H1 (cell line): ENCODE data around the gene CTPS2.

ENCODE experiments used
- BACH1 ChIP-seq: IDR thresholded peaks from 2 replicates; pipeline ENCODE4 v1.6.1; 2012; ENCODE audit warnings: low read length, improper control_type of control experiment
- CBX5 ChIP-seq: fragments of 300-800, 300-1000 bp; sonication (generic); IDR thresholded peaks from 2 replicates; pipeline ENCODE4 v1.7.1; 2016; ENCODE audit warnings: antibody characterized with exemption, low read length, low read depth
- EZH2 ChIP-seq: fragments of 200-600 bp; sonication (generic); IDR thresholded peaks from 2 replicates; pipeline ENCODE4 v1.7.1; 2012; ENCODE audit warnings: low read depth, mild to moderate bottlenecking, moderate library complexity, low read length, inconsistent platforms; ENCODE audit not compliant: severe bottlenecking
- POLR2A ChIP-seq, 2 experiments: IDR thresholded peaks; 1 replicate in 1 of 2; 2 replicates in 1 of 2; pipeline ENCODE4 v1.6.1; 2011; ENCODE audit warnings: low read depth in 2 of 2, low read length in 2 of 2, mild to moderate bottlenecking in 2 of 2; ENCODE audit errors: control extremely low read depth in 1 of 2
- RAD21 ChIP-seq, 2 experiments: IDR thresholded peaks in 1 of 2; conservative IDR thresholded peaks in 1 of 2; 2 replicates each; pipeline ENCODE4 v1.6.1; 2011; ENCODE audit warnings: low read depth in 2 of 2, low read length in 2 of 2, improper control_type of control experiment in 1 of 2, inconsistent platforms in 1 of 2, mild to moderate bottlenecking in 1 of 2, moderate library complexity in 1 of 2
- TF ChIP-seq, protein P1 (sequence below), 3 experiments: IDR thresholded peaks; 1 replicate in 2 of 3; 2 replicates in 1 of 3; pipeline versions ENCODE4 v1.5.1 to v1.6.1; 2011; ENCODE audit warnings: low read length in 3 of 3, mild to moderate bottlenecking in 3 of 3, inconsistent platforms in 2 of 3, low read depth in 1 of 3, moderate library complexity in 1 of 3; ENCODE audit not compliant: insufficient read depth in 1 of 3; ENCODE audit errors: control extremely low read depth in 1 of 3
- TF ChIP-seq, protein P2 (sequence below): IDR thresholded peaks from 2 replicates; pipeline ENCODE4 v1.6.1; 2012; ENCODE audit warnings: inconsistent platforms
- TF ChIP-seq, protein P3 (sequence below): IDR thresholded peaks from 2 replicates; pipeline ENCODE4 v1.6.1; 2012; ENCODE audit warnings: low read length, inconsistent platforms

DNA sequence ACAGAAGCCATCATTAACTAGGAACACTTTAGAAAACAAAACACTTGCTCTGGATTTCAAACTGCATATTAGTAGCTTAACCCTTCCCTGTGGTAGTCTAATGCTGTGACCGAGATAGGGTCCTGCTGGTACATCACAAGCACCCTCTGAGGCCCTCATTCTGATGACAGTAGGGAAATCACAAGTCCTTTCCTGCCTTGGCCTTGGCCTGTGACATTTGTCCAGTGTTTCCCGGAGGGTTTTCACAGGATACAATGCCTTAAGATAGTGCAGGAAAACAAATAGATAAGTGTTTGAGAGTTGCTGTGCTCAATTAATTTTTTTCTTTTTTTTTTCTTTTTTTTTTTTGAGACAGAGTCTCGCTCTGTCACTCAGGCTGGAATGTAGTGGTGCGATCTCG is 36.0 kb upstream of the CTPS2 start:
- TF ChIP-seq CBX5, result no peak
- TF ChIP-seq, protein P1, sequence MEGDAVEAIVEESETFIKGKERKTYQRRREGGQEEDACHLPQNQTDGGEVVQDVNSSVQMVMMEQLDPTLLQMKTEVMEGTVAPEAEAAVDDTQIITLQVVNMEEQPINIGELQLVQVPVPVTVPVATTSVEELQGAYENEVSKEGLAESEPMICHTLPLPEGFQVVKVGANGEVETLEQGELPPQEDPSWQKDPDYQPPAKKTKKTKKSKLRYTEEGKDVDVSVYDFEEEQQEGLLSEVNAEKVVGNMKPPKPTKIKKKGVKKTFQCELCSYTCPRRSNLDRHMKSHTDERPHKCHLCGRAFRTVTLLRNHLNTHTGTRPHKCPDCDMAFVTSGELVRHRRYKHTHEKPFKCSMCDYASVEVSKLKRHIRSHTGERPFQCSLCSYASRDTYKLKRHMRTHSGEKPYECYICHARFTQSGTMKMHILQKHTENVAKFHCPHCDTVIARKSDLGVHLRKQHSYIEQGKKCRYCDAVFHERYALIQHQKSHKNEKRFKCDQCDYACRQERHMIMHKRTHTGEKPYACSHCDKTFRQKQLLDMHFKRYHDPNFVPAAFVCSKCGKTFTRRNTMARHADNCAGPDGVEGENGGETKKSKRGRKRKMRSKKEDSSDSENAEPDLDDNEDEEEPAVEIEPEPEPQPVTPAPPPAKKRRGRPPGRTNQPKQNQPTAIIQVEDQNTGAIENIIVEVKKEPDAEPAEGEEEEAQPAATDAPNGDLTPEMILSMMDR (IDR thresholded peaks at IDR 0.05; ENCODE audit: control extremely low read depth in 1 of 3, insufficient read depth in 1 of 3, low read depth in 1 of 3, low read length in 3 of 3), result no peak
- TF ChIP-seq, protein P2, sequence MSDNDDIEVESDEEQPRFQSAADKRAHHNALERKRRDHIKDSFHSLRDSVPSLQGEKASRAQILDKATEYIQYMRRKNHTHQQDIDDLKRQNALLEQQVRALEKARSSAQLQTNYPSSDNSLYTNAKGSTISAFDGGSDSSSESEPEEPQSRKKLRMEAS, result no peak
- no peak for TF ChIP-seq BACH1
- no peak for TF ChIP-seq RAD21 (IDR thresholded peaks at IDR 0.05 in 1 of 2, conservative IDR thresholded peaks at IDR 0.05 in 1 of 2; ENCODE audit: low read depth in 2 of 2, low read length in 2 of 2)
- TF ChIP-seq POLR2A (IDR thresholded peaks at IDR 0.05; ENCODE audit: control extremely low read depth in 1 of 2, low read depth in 2 of 2, low read length in 2 of 2), result no peak
- TF ChIP-seq, protein P3, sequence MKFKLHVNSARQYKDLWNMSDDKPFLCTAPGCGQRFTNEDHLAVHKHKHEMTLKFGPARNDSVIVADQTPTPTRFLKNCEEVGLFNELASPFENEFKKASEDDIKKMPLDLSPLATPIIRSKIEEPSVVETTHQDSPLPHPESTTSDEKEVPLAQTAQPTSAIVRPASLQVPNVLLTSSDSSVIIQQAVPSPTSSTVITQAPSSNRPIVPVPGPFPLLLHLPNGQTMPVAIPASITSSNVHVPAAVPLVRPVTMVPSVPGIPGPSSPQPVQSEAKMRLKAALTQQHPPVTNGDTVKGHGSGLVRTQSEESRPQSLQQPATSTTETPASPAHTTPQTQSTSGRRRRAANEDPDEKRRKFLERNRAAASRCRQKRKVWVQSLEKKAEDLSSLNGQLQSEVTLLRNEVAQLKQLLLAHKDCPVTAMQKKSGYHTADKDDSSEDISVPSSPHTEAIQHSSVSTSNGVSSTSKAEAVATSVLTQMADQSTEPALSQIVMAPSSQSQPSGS, result no peak
- no peak for TF ChIP-seq EZH2
